GM19463 (cell line): Measurements from ENCODE around the gene TTLL1.
"Not testable (repeated sequence)": the region's sequence is repeated elsewhere in the genome, so short reads cannot be mapped to it uniquely, and the experiment has no call there.

Experiments
- ATAC-seq: cut with Tn5 transposase; IDR thresholded peaks from one replicate; pipeline ENCODE4 v1.9.1; 2021; ENCODE audit warnings: mild to moderate bottlenecking, moderate library complexity; ENCODE audit not compliant: unreplicated experiment

TTLL1 gene

GRCh38 chr22:42995654-42996053 is 93.5 kb downstream of the TTLL1 start:
- not testable (repeated sequence) for ATAC-seq

GRCh38 chr22:42994917-42995562 is 94.2 kb downstream of the TTLL1 start:
- no peak for ATAC-seq

- ATAC-seq, result no peak
These were observed 94.8 kb downstream of the TTLL1 start for GRCh38 chr22:42994276-42994916.

- no peak for ATAC-seq
These were observed 95.4 kb downstream of the TTLL1 start for GRCh38 chr22:42993651-42994275.

GRCh38 chr22:42992886-42993479 is 96.2 kb downstream of the TTLL1 start:
- no peak for ATAC-seq

- no peak for ATAC-seq
These were observed 97.1 kb downstream of the TTLL1 start for GRCh38 chr22:42992092-42992491.

GRCh38 chr22:42991010-42991651 is 98.1 kb downstream of the TTLL1 start:
- ATAC-seq, result no peak

- ATAC-seq, result no peak
These were observed 98.9 kb downstream of the TTLL1 start for GRCh38 chr22:42990131-42990838.
